ENCODE results near the gene CMKLR1.

CMKLR1 gene

DNA sequence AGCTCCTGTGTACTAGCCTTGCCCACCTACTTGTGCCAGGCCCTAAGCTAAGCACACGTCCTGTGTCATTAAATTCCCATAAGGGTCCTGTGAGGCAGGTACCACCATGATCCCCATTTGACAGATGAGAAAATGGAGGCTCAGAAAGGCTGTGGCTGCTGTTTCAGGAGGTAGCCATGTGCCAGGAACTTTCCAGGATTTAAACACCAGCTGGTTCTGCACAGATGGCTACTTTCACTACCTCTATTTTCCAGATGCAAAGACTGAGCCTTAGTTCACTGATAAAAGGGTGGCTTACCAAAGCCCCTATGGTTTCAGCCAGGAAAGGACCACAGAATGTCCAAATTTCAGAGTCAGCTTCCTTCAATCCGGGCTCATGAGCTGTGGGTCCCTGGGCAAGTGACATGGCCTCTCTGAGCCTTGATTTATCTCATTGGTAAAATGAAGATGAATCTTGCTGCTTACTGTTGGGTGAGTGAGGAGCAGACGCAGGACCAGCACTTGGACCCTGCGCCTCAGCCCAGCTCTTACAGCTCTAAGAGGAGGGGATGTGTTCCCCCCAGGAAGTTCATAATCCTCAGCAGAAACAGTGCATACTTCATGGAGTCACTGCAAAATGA lies 23.5 kb downstream of the CMKLR1 start:
- no peak for ATAC-seq

DNA sequence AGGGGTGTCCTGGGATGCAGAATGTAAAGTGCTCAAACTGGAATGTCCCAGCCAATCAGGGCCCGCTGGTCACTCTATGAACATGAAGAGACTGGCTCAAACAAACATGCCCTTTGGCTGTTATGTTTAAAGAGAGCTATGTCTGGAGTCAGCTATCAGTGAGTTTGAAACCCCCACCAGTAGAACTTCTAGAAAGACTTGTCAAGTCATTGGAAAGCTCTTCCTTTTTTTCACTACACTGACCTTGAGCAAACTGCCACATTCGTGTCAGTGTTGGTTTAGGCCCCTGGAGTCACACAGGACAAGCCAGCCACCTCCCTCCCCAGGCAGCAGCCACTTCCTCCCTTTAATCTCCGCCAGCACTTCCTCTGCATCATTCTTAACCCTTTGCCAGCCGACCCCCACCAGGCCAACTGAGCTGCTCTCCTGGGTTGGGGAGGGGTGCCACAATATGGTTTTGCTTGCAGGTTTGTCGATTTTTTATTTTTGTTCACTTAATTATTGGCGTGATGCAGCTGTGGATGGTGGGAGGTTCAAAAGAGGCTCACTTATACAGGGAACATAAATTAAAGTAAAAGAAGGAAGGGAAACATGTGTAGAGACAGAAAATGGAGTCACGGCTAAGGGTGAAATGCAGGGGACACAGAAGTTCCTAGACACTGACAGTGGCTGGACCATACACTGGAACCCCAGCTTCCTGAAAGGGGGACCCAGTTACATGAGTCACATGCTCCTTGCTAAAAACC lies 25.3 kb downstream of the CMKLR1 start:
- peak; percentile 30 for DNase-seq
- ATAC-seq, result no peak

More for the DNA sequence above, 23.5 kb downstream of the CMKLR1 start:
- no peak for DNase-seq

DNA sequence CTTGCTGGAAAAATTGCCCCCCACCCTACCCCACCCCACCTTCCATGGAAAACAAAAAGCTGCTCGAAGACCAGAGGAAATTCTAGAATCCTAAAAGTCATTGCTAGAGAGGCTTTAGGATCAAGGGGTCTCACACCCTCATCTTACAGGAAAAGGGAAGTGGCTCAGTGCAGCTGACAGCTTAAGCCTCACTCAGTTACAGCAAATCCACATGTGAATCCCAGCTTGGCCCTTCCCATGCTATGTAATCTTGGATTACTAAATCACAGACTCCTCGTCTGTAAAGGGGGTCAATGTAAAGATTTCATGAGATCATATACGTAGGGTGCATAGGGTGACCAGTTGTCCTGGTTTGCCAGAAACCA lies 25.9 kb downstream of the CMKLR1 start:
- ATAC-seq (no peak), DNase-seq (no peak)

DNA sequence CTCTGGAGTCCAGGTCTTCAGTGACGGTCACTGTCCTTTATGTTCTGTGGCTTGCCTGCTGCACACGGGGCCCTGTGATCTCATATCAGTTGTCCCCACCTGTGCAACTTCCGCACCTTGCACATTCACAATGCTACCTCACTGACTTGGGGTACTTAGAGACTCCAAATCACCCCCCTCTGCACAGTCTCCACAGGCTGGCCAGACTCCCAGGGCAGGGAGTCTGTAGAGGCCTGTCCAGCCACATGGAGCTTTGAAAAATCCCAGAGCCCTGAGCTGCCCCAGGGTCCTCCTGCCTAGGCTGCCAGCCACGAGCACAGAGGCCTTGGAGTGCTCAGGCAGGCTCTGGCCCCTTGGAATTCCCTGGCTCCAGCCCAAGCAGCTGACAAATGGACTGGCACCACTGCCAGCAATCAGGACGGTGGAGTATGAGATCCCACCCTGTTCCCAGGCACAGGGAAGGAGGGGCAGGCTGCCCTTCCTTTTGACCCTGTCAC lies 26.4 kb downstream of the CMKLR1 start:
- DNase-seq (no peak), ATAC-seq (no peak)

DNA sequence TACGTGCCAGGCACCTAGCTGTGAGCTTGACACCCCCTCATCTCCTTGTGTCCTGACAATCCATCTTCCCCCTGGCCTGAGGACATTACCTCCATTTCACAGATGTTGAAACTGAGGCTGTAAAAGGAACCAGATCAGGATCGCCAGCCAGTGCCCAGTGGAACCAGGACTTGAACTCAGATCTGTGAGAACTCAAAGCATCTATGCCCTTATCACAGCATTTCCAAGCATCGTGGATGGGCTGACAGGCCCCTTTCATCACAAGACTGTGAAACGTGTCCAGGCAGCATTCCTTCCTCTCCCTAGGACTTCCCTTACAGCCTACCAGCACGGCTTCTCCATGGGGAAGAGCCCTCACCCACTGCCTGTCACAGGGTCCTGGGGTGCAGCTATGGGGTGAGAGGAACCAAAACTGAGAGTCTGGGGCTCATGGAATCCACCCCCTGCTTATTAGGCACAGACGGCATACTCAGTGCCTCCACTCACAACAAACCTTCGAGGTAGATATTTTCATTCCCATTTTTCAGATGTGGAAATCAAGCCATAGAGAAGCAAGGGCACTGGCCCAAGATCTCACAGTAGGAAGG lies 26.9 kb downstream of the CMKLR1 start:
- no peak for DNase-seq
- no peak for ATAC-seq

DNA sequence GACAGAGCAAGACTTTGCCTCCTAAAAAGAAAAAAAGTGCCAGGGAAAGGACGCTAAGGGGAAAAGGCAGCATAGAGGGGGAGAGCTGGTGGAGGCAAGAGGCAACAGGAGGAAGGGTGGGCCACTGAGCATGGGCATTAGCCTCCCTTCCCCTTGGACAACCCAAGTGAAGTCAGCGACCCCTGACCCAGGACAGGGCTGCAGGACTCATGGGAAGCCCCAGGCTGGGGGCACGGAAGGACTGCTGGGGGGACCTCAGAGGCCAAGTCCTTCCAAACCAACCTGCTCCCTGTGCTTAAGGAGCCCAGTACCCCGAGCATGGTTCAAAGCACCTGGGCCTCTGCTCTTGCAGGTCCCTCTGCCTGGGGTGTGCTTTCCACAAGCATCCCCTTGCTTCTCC lies 27.5 kb downstream of the CMKLR1 start:
- no peak for DNase-seq
- ATAC-seq, result no peak

DNA sequence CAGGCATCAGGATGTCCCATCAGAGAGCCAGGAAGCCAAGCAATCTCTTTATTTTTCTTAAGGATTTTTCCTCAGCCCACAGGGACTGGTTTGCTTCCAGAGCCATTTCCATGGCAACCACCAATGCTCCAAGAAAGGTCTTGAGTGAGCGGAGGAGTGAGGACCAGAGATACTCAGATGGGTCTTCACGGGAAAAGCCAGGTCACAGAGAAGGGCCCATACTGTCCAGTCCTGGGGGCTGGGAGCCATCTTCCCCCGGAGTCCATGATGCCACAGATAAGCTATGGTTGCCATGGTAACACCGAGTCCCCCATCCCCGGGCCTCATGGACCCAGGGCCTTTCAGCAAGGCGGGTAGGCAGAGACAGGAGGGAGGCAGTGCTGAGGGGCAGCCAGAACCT lies 28.6 kb downstream of the CMKLR1 start:
- no peak for ATAC-seq
- DNase-seq, result no peak

DNA sequence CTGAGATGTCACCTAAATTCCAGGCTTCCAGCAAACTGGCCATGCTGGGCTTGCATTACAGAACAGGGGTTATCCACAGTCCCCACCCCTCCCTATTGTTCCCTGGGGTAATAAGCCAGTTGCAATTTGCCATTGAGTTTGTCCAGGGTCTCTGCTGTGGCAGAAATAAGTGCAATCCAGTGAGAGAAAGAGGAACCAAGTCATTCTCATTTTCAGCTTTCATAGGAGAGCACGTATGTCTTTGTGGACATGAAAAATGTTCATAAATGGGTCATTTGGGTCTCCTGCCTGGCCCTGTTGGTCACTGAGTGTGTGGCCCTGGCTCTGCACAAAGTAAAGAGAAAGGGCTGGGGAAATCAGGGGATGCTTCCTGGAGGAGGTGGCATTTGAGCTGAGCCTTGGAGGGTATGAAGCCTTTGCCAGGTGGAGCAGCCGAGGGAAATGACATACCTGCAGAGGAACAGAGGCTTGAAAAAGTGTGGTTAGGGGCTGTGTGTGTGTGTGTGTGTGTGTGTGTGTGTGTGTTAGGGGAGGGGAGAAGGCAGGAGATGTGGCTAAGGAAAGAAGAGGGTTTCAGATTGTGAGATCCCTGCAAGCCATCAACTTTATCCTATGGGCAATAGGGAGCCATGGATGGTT lies 29.3 kb downstream of the CMKLR1 start:
- DNase-seq (no peak), ATAC-seq (no peak)

DNA sequence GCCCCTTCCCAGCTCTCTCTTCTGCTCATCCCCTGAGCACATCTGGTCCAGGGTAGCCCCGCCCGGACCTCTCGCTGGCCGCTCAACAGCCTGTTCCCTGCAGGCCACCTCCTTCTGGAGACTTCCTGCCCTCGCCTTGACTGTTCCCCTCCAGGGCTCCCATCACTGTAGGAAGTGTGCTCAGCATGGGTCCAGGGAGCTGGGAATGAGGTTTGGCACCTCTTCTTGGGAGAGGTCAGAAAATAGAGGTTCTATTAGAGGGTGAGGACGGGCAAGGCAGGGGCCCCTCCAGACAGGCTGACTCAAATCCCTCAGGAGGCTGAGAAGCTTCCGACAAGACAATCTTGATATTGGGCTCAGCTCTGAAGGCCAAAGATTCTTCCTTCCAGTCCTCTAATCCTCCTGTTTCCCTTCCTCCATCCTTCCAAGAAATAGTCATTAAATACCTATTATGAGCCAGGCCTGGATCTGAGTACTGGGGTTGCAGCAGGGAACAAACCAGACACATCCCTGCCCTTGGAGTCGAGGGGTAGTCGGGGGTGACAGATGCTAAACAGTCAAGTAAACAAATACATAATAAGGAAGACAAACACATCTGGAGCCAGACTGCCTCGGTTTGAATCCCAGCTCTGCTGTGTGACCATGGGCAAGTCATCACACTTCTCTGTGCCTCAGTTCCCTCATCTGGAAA lies 30.6 kb downstream of the CMKLR1 start:
- DNase-seq (no peak), ATAC-seq (no peak)

DNA sequence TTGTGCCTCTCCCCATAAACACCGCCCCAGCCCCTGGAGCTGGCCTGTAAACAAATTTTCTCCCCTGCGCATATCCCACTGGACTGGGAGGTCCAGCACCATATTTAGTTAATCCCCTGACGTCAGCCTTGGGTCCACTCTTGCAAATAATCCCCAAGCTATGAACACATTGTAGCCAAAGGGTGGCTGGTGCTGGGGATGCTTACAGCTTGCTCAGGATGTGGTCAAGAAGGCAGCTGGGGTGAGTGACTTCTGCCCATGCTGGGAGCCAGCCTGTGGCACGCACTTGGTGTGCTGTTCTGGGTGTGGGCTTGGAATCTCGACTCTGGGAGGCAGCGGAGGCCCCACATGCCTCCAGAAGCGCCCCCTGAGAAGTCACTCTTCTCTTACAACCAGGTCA lies 32.1 kb downstream of the CMKLR1 start:
- ATAC-seq (no peak), DNase-seq (no peak)

DNA sequence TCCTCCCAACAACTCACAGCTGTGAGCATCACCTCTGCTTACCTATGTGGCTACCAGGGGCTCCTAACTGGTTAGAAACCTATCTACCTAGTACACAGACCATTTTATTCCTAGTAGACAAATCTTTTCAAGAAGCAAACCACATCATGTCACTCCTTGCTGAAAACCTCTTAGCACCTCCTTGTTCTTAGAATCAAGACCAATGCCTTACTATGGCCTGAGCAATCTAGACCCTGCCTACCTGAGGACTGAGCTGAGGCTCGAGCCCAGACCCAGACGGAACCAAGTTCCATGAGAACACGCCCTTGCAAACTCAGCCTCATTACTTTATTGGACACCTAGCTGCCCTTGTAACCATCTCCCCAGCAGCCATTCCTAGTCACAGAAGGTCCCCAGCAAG lies 32.6 kb downstream of the CMKLR1 start:
- DNase-seq, result no peak
- no peak for ATAC-seq

DNA sequence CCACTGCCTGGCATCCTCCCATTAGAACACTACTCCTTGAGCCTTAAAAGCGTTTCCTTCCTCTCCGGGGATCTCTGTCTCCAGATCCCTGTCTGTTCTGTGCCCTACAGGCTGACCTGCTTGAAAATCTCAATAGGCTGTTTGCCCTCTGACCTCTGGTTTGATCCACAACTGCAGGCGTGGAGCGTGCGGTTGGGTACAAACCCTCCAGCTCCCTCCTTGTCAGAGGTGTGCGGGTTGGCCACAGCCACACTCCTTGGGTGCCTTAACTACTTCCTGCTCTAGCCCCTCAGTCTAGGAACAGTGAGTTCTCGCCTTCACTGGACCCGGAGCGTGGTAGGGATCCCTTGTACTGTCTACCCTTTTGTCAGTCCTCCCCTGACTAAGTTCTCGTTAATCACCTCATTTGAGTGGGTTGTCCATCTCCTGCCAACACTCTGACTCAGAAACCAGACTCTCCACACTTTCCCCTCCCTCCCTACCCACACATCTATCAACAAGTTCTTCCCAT lies 33.1 kb downstream of the CMKLR1 start:
- peak; percentile 61 for ATAC-seq
- DNase-seq, result peak; percentile 8

DNA sequence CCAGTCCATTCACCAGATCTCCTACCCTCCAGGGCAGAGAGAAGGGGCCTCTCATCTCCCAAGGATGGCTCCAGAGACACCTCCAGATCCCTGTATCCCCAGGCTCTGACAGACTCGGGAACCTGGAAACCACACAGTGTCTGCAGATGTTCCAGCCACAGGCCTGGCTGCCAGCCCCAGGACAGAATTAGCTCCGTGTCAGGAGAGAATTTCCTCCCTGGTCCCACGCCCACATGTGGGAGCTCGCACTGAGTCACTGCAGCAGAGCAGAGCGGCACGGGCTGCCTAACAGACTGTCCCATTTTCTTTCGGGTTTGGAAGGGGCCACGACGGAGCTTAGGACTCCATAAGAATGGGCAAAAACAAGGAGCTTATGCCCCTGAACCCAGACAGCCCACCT lies 33.6 kb downstream of the CMKLR1 start:
- DNase-seq (peak; percentile 40), ATAC-seq (peak; percentile 40)

DNA sequence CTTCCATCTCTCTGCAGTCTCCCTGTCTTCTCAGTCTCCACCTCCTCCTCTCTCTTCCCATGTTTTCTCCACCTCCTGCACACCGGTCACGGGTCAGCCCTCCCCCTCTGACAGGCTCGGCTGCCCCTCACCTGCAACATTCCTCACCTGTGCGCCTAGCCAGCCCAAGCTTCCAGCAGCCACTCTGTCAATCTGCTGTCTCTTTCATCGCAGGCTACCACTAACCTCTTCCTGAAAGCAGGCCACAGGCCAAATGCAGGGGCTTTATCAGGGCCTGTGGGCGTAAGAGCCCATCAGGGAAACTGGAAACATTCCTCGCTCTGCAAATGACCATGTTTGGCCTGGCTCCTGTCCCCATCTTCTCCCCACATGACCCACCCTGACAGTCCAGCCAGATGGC lies 34.5 kb downstream of the CMKLR1 start:
- DNase-seq (no peak), ATAC-seq (no peak)

DNA sequence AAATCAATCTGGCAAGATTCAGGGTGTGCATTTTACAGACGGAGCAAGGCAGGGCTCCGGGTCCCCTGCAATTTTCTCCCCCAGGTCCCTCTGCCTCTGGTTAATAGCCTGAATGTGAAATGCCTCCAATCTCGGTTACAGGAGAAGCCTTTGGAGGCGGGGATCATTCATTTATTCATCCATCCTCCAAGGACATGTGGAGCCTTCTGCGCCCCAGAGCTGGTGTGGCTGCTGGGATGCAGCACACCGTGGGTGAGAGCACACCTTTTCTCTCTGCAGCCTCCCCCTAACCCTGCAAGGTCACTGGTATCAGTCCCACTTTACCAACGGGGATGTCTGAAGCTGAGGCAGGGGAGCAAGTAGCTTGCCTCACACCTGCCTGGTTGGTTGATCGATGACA lies 35.4 kb downstream of the CMKLR1 start:
- ATAC-seq, result no peak
- DNase-seq, result no peak

DNA sequence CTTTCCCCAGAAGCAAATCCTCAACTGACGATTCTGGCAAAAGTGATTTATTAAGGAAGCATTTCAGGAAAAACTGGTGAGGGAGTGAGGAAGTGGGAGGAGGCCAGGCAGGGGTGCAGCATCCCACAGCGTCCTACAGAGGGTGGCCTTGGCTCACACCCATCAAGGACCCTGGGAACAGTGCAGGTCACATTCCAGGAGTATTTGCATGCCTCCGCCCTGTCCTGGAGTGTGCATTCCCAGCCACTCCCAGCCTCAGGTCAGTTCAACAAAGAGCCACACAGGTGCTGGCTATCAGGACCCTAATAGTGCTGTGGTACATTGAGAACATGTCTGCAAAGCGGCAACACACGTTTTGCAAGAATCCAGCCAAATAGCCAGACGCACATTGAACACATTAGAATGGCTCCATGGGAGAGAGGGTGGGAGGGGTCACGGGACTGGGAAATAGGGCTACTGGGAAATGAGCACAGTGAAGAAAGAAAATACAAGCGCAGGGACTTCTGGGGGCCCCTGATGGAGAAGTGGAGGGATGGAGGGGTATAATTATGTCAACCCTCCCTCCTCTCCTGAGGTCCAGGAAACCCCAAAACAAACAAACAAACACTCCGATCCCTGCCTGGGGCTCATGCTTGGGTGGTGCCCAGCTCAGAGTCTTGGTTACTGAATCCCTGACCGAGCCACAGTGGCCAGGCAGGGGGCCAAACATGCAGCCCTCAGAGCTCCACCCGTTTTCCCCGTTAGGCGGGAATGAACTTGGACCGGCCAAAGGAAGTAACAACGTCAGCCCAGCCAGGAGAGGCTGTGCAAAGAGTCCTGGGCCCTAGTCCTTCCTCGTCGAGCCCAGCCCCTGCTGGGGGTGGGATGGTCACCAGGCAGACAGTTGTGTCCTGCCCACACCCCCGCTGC lies 36.5 kb downstream of the CMKLR1 start:
- ATAC-seq (no peak), DNase-seq (no peak)

DNA sequence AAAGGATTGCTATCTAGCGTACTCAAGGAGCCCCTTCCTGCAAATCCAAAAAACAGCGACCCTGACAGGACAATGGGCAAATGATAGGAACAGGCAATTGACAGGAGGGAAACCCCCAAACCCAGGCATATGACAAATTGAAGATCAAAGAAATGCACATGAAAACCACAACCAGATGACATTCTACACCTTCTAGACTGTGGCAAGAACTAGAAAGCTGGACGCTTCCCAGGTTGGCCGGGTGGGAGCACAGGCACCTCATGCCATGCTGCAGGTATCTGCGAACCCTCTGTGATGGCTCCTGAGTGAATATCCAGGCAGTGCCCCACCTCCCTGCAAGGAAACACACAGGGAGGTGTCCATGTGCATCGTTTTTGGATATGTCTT lies 37.1 kb downstream of the CMKLR1 start:
- ATAC-seq (no peak), DNase-seq (no peak)

DNA sequence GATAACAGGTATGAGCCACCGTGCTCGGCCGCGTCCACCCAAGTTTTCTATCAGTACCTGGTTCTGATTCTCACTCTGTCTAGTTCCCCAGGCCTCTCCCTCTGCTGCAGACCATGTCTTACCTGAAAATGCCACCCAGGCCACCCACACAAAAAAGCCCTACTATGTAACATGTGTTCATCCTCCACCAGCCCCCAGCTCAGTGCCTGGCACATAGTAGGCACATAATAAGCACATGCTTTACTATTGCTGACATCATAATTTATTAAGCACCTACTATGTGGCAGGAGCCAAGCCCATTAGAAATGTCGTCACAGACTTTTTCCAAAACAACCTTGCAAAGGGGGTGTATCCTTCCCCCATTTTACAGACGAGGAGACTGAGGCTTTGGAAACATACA lies 37.8 kb downstream of the CMKLR1 start:
- DNase-seq (no peak), ATAC-seq (no peak)

DNA sequence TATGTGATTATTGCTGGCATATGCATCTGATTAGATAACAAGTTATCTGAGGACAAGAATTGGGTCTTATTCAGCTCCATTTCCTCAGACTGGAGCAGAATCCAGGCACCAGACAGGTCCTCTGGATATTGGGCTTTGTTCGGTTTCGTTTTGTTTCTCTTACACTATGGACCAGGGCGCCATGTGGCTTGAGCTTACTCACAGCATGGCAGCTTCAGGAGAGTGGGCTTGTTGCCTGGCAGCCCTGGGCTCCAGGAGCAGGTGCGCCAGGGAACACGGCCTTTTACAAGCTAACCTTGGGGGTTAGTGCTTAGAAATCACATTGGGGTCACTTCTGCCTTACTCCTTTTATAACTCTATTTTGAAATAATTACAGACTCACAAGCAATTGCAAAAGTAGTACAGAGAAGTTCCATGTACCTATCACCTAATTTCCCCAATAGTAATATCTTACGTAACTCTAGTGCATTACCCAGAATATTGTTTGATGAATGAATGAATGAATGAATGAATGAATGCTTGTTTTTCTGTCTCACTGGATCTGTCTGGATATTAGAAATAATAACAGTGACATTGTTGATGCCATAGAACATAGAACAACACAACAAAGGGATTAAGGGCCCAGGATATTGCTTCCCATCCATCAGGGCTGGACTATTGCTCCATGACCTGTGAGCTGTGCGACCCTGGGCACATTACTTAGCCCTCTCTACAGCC lies 39.0 kb downstream of the CMKLR1 start:
- no peak for ATAC-seq
- DNase-seq, result no peak

DNA sequence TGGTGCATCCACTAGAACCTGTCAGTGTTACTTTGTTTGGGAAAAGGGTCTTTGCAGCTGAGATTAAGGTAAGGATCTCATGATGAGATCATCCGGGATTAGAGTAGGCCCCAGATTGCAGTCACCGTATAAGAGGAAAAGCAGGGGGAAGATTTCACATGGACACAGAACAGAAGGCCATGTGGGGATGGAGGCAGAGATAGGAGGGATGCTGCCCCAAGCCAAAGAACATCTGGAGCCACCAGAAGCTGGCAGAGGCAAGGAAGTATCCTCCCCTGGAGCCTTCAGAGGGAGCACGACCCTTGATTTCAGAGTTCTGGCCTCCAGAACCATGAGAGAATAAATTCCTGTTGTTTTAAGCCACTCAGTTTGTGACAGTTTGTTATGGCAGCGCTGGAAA lies 39.6 kb downstream of the CMKLR1 start:
- no peak for DNase-seq

More for the DNA sequence above, 39.6 kb downstream of the CMKLR1 start:
- ATAC-seq, result no peak

Data from stimulated activated naive CD8-positive, alpha-beta T cell treated with anti-CD3 and anti-CD28 coated beads, Interleukin-15, Interleukin-2, amounts not matched to agents 100 U/mL and 50 U/mL, for 24 hours (primary cell).